ENCODE data around the gene DVL3.
"Not testable (repeated sequence)": the region's sequence is repeated elsewhere in the genome, so short reads cannot be mapped to it uniquely, and the experiment has no call there.

The DVL3 gene

DNA sequence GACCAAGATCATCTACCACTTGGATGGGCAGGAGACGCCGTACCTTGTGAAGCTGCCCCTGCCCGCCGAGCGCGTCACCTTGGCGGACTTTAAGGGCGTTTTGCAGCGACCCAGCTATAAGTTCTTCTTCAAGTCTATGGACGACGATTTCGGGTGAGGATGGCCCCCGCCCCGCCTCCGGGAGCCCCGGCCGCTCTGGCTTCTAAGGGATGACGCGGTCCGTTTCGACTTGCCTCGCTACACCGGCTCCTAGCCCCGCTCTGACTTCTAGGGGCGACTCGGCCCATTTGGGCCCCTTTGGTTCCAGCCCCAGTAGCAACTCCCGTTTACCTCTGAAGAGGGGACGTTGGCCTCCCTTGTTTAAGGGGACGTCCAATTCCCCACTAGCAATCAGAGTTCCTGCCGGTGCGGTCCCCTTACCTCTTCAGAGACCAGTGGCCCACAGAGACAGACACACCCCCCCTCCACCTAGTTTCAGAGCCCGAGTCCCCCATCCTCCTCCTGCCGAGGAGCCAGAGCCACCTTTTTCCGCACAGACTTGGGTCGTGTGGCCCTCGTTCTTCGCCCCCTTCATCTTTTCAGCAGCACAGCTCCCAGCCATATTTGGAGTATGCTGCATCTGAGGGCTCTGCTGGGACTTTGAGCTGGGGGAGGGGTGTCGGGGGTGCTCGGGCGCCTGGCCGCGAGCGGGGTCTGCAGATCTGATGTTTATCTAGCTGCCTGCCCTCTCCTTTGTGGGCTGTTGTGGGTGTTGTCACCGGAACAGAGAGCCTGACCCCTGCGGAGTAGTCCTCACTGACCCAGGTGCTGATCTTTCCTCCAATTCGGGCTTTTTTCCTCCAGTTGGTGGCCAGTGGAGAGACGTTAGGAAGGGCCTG lies 706 bp downstream of the DVL3 start:
- FAIRE-seq (no peak), DNase-seq (ENCODE audit: low spot score) (no peak)

DNA sequence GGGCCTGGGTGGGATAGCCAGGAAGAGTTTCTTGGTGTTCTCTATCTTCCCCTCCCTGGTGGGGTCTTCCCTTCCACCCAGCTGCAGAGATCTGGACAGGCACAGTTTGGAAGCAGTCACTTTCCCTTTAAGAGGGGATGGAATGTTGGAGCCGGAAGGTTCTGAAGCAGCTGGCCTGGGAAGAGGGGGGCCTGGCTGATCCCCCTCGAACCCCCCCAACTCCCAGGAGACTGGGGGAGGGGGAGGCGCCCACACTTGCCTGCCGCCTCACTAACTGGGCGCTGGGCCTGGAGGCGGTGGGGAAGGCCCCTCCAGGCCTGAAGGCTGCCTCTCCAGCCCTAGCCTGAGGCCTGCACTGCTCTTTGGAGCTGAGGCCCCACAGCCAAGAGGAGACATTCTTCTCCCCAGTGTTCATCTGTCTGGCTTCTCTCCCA lies 1.4 kb downstream of the DVL3 start:
- no peak for DNase-seq (ENCODE audit: low spot score)
- FAIRE-seq, result no peak

DNA sequence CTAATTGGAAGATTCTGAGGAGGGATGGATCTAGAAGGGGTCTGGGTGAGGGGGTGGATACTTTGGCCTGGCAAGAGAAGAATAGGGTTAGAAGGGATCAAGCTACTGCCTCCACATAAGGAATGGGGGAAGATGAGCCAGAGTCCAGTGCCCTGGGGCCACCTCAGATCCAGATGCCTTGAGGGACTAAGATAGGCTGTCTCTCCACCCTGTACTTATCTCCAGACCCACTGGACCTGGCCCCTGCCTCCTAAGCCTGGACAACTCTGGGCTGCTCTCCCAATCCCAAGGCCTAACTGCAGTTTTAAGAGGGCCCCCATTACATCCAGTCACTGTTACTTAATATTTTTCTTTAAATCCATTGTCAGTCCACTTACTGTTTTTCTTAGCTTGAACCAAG lies 2.0 kb downstream of the DVL3 start:
- DNase-seq (ENCODE audit: low spot score), result no peak
- no peak for FAIRE-seq

DNA sequence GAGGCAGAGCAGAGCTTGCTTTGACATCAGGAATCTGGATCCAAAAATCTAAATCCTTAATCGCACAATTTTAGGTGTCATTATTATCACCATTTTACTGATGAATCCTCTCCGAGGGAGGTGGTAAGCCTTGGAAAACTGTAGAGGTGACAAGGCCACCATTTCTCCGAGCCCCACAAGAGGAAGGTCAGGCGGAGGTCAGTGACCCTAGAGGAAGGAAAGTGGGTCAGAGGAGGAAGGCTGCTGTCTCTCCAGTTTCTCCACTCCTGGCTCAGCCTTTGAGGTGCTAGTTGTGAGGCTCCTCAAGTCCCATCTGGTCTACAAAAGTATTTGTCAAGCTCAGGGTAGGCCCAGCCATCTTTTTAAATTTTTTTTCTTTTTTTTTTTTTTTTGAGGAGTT lies 3.2 kb downstream of the DVL3 start:
- no peak for FAIRE-seq
- no peak for DNase-seq (ENCODE audit: low spot score)

DNA sequence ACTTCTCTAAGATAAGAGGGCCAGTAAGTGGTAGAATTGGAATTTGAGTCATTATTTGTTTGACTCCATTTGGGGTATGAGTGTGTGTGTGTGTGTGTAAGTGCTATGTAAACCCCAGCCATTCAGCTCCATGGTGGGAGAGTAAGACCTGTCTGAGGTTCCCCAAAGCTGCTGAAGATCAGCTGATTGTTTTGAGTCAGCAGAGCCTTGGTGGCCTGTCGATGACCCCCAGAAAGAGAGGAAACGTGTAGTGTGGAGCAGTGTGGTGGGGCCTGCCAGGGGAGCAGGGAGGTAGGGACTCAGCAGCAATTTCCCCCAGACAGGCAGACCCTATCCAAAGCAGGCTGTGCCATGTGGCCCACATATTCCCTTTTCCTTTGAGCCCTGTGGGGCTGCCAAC lies 5.3 kb downstream of the DVL3 start:
- no peak for FAIRE-seq
- no peak for DNase-seq (ENCODE audit: low spot score)

DNA sequence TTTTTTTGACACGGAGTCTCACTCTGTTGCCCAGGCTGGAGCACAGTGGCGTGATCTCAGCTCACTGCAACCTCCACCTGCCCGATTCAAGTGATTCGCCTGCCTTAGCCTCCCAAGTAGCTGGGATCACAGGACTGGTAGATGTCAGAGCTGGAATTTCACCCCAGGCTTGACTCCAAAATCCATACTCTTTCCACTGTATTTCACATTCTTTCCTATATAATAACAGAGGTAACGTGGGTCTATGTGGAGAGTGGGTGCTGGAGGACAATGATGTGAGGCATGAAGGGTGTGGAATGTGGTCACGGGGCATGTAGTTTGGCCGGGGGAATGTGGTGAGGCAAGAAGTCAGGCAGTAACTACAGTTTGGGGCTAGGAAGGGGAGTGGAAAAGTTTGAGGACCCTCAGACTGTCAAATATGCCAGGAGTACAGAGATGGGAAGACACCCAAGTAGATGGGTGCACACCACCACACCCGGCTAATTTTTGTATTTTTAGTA lies 7.4 kb downstream of the DVL3 start:
- not testable (repeated sequence) for FAIRE-seq; DNase-seq (ENCODE audit: low spot score)

DNA sequence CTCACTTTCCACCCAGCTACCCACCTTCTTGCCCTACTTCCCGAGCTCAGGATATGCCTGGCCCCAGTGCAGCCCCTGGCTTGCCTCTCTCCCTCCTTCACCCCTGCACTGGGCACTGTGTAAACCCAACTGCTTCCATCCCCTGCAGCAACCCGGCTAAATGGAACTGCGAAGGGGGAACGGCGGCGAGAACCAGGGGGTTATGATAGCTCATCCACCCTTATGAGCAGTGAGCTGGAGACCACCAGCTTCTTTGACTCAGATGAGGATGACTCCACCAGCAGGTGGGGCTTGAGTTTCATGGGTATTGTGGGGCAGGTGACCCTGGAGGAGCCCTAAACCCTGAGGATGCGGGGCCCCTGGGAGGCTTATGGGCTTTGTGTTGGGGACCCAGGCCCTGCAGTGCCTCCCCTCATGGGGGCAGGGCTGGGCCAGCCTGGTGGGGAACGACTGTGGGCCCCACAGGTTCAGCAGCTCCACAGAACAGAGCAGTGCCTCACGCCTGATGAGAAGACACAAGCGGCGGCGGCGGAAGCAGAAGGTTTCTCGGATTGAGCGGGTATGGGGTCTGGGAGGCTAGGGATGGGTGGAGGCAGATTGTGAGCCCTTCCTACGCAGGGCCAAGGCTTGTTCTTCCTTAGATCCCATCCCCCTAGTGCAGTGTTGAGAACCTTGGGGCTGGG lies 9.6 kb downstream of the DVL3 start:
- DNase-seq (ENCODE audit: low spot score) (no peak), FAIRE-seq (no peak)

DNA sequence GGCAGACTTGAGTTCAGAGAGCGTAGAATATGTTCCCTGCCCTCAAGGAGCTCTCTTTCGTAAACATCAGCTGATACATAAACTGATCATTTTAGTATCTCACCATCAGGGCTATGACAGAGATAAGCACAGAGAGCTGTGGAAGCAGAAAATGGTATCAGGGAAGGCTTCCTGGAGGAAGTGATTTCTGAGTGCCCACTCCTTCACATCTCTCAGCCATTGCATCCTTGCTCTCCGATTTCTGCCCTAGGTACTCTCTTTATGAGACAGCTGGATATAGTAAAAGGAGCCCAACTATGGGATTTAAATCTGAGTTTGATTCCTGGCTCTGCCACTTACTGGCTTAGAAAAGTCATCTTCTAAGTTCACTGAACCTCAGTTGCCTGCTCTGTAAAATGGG lies 10.4 kb downstream of the DVL3 start:
- FAIRE-seq (no peak), DNase-seq (ENCODE audit: low spot score) (no peak)

DNA sequence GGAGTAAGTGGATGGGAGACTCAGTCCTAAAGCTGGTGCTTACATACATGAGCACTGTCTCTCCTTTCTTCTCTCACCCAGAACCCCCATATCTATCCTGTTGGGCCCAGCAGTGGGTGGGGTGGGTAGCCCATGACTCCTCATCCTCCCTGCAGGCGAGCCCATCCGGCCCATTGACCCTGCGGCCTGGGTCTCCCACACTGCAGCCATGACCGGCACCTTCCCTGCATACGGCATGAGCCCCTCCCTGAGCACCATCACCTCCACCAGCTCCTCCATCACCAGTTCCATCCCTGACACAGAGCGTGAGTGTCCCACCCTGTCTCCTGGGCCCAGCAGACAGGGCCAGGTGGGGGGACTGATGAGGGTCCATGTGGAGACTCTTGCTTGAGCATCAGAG lies 11.5 kb downstream of the DVL3 start:
- no peak for FAIRE-seq
- DNase-seq (ENCODE audit: low spot score), result no peak

DNA sequence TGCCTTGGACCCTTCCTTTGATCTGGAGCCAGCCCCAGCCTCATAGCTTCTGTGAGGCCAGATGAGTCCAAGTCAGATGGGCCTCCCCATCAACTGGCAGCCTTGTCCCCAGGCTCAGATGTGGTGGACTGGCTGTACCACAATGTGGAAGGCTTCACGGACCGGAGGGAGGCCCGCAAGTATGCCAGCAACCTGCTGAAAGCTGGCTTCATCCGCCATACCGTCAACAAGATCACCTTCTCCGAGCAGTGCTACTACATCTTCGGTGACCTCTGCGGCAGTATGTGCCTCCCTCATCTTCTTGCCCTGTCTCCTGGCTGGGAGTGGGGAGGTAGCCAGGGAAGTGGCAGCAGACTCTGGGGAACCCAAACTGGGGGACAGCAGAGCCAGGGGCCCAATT lies 12.6 kb downstream of the DVL3 start:
- DNase-seq (ENCODE audit: low spot score) (no peak), FAIRE-seq (no peak)

DNA sequence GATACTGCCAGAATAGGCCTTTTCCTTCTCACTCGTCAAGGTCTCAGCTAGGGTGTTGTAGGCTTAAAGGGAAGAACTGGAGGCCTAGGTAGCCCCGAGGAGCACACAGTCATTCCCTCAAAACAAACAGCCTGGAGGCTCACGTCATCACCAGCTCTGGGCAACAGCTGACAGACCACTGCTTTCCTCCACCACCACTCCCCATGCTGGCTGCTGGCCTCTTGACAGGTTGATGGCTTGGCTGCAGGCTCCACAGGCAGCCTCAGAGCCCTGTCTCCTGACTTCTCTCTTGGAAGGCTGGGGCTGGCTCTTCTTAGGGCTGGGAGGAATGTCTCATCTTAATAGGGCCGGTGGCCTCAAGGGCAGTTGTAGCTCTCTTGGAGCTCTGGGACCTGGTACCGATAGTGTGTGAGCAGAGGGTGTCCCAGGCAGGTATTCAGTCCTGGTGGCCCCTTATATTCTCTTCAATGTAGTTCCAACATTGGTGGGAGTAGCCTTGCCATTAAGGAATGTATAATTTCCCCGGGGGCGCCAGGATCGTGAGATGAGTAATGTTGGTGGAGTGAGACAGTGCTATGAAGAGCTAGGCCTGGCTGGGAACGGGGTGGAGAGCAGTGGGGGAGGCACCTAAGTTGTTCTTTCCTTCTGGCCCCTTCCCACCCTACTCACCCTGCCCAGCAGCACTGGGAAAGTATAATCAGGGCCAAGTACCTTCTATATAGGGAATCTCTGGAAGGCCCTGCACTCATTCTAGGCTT lies 13.4 kb downstream of the DVL3 start:
- FAIRE-seq (no peak), DNase-seq (ENCODE audit: low spot score) (peak; percentile 44)

DNA sequence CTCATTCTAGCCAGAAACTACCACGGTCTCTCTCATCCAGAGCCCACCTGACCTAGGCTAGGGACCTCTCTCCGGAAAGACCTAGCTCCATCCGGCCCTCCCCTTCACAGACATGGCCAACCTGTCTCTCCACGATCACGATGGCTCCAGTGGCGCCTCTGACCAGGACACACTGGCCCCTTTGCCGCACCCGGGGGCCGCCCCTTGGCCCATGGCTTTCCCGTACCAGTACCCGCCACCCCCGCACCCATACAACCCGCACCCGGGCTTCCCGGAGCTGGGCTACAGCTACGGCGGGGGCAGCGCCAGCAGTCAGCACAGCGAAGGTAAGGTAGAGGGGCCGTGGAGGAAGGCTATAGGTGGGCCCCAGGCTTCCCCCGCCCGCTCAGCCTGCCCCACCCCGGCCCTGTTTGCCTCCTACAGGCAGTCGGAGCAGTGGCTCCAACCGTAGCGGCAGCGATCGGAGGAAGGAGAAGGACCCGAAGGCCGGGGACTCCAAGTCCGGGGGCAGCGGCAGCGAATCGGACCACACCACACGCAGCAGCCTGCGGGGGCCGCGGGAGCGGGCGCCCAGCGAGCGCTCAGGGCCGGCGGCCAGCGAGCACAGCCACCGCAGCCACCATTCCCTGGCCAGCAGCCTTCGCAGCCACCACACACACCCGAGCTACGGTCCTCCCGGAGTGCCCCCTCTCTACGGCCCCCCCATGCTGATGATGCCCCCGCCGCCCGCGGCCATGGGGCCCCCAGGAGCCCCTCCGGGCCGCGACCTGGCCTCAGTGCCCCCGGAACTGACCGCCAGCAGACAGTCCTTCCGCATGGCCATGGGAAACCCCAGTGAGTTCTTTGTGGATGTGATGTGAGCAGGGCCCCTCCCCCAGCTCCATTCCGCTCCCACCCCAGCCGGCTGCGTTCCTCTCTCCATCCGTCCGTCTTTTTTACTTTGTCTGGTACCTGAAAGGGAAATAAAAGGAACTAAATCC lies 15.0 kb downstream of the DVL3 start:
- no peak for FAIRE-seq

DNA sequence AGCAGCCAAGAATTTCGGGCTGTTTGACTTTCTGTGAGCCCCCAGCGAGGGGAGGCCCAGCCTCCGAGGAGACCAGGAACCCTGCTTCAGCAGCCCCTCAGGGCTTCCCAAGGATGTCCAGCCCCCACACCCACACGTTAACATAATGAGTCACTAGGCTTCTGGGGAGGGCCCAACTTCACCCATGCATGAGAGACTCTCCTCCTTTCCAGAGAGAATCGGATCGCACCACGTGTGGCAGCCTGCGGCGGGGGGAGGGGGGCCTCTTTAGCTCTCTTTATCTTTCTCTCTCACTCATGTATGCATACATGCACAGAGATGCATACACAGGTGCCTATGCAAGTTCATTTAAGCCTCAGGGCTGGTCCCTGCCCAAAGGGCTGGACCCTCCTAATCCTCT lies 16.4 kb downstream of the DVL3 start:
- DNase-seq (ENCODE audit: low spot score) (peak; percentile 83), FAIRE-seq (peak; percentile 80)

More for the DNA sequence above, 15.0 kb downstream of the DVL3 start:
- DNase-seq (ENCODE audit: low spot score), result no peak

DNA sequence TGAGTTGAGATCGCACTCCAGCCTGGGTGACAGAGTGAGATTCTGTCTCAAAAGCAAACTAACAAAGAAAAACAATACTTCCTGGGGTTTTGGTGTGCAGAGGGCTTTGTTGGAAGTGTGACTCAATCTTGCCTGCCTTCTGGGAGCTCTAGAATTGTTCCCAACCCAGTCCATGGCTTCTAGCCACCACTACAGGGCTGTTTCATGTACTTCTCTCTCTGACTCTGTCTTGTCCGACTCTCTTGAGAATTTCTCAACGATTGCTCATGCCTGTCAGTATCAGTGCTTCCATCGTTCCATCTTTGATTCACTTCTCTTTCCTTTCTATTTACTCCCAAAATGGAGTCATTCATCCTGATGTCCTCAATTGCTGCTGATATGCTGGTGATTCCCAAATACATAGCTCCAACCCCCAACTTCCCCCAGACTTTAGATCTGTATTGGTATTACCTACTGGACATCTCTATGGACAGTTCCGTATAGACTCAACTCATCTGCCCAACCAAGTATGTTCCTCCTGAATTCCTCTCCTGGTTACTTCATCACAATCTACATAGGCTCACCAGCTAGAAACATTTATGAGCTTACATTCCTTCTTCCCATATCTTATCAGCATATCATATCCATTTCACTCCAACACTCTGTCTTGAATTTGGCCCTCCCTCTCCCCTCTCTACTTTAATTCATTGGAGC lies 17.6 kb downstream of the DVL3 start:
- DNase-seq (ENCODE audit: low spot score) (peak; percentile 31), FAIRE-seq (no peak)

DNA sequence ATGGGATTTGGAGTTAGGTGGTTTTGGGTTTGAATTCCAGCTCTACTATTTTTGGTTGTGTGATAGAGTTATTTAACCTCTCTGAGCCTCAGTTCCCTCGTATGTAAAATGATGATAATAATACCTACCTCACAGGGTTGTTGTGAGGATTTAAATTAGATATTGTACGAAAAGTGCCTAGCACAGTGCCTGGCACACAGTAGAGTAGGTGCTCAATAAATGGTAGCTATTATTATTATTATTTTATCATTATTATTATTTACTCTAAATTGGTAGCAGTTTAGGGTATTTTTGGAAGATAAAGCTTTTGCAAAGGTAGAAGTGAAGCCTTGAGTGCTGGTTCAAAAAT lies 18.2 kb downstream of the DVL3 start:
- FAIRE-seq, result no peak

DNA sequence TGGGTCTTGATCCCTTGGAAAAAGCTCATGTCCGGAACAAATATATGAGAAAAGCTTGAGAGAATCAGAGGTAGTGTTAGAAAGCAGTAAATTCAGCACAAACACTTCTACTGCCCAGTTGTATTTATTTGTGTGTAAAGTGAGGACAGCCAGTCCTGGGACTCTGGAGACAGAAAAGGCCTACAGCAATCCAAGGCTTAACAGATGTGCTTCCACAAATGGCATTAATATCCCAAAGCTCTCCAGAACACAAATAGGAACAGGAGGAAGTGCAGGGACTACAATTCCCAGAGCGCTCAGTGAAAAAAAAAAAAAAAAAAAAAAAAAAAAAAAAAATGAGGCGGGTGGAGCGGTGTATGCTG lies 19.1 kb downstream of the DVL3 start:
- no peak for FAIRE-seq

More for the DNA sequence above, 18.2 kb downstream of the DVL3 start:
- no peak for DNase-seq (ENCODE audit: low spot score)

DNA sequence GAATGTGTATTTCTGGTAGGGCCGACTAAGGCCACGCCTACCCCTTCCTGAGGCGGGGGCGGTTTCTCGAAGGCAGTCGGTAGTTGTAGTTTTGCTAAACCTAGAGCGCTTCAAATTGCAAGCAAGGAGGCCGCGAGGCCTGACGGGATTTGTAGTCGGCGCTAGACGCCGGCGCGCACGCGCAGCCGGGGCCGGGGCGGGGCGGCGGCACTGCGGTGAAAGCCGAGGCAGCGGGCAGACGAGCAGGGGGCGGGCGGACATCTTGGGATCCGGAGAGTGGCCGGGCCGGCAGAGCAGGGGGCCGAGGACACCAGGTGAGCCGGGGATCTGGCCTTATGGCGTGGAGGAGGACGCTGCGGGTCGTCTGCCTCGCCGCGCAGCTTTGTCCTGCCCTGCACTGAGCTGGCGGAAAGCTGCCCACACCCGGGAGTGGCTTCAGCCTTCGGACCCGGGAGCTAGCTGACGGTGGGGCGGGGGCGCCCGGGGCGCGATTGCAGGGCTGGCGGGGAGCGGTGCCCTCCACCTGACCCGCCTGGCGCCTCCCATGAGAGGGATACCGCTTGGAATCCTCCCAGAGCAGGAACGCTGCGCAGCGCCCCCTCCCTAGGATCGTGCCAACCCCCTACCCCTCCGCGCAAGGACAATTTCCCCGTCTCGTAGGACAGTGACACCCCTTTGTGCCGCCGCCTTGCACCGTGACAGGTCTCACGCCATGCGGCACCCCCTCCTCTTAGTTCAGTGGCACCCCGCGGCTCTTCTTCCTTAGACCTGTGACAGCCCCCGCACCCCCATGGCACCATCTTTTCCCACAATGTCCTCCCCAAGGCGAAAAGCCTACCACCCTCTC lies 19.7 kb downstream of the DVL3 start, which contains the start of gene AP2M1:
AP2M1 (plus strand) TSS at position 210 of the 847 bp plus-strand sequence. CDS start 2,139 bp downstream, outside the sequence.
- DNase-seq (ENCODE audit: low spot score) (peak; percentile 99), FAIRE-seq (peak; percentile 78)

More for the DNA sequence above, 19.1 kb downstream of the DVL3 start:
- DNase-seq (ENCODE audit: low spot score), result no peak

DNA sequence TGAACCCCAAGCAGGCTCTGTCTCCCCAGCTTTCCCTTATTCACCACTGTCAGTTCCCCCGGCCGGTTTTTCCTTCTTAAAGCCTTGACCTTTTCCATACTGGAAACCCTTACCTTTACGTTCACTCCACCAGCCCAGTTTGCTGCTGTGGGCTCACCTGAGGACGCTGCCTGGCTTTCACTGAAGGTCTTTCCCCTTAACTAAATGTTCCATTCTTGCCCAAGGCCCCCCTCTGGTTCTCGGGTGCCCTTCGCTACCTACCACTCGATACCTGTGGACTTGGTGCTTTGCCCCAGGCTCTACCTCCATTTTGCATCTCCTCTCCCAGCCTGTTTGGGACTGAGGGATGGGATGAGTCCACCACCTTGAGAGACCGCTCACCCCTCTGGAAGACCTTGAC lies 20.3 kb downstream of the DVL3 start:
- DNase-seq (ENCODE audit: low spot score), result no peak
- no peak for FAIRE-seq

DNA sequence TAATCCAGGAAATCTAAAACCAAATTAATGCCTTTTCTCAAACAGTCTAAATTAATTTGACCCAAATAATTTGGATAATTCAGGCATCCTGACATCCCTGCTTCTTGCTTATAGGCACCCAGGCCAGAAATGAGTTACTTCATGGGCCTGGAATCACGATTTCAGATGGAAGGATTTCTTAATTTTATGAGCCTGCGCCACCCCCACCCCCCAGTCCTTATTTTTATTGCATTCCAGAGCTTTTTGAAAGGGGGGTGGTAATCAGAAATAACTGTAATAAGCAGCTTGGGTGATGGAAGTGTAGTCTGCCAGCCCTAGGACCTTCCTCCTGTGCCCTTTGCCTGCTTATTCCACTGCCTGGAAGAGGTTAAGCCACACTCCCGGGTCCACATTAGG lies 20.8 kb downstream of the DVL3 start:
- FAIRE-seq (no peak), DNase-seq (ENCODE audit: low spot score) (no peak)
